Fibroblast of skin of right quadriceps (primary cell): ENCODE results near the gene TTC9B.
"Not testable (repeated sequence)": the region's sequence is repeated elsewhere in the genome, so short reads cannot be mapped to it uniquely, and the experiment has no call there.

ENCODE experiments used
- DNase-seq: peaks from one replicate; pipeline ENCODE4 v3.0.0-alpha.2; 2013

The TTC9B gene

DNA sequence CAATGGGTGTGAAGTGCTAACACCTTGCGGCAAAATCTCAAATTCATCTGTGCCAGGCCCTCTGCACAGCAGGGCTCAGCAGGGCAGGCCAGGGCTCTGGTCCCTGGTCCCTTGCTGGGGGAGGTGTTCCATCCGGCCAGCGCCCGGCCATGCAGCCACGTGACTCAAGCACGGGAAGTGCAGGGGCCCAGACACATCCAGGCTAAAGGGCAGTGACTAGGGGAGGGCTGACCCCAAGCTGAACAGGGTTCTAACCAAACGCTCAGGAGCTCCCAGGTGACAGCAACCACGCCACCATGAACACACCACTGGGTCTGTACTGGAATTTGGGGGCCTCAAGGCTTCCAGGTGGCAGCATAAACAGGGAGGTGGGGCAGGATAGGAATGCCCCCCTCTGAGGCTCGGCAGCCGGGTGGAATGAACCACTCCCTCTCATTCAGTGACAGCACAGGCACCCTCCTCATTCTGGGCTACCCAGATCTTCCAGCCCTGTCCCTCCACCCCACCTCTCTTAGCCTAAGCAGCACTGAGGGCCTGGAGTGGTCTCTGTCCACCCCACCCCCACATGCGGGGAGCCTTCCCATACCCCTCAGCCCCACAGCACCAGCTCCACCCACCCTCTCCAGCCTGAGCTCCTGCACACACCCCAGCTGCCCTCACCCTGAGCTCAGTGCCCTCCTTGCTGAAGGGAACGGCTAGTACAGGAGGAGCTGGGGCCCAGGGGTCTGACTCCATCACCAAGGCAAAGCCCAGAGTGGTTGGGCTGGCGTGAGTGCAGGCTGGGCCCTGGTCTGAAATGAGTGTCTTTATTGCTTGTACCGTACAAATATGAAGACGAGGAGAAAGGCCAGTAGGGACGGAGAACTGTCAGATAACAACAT is 13.6 kb upstream of the TTC9B start:
- DNase-seq = no peak

DNA sequence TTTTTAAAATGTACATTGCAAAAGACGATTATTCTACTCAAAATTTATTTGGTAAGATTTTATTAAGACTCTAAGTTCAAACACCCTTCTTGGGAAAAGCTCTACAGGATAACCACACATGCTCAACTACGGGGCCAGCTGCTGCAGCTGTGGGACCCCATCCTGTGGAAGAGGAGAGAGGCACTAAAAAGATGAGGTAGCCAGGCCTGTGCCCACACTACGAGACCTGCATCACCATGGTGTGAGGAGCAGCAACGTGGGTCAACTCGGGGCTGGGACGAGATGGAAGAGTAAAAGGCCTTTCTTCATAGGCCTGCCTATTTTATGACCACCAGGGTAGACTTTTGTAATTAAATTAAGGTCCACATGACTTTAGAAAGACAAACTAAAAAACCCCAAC is 12.9 kb upstream of the TTC9B start:
- no peak for DNase-seq

DNA sequence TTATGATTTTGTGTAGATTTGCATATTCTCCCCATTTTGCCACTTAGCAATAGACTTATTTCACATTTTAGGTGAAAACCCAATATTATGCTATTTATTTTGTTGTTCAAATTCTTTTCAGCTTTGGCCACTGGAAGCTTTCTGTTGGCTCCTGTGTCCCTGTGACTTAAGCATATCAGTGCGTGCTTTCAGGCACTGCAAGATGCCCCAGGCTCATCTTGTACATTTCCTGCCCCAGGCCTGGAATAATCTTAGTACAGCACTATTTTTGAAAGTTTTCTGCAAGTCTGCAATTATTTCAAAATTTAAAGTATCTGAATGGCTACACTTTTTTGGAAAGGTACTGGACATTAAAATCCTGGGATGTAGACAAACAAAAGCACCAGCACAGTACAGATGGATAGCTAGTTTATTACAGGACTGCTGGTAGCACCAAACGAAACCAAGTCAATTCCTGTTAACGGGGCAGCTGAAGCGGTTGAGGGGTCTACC is 11.8 kb upstream of the TTC9B start:
- no peak for DNase-seq

DNA sequence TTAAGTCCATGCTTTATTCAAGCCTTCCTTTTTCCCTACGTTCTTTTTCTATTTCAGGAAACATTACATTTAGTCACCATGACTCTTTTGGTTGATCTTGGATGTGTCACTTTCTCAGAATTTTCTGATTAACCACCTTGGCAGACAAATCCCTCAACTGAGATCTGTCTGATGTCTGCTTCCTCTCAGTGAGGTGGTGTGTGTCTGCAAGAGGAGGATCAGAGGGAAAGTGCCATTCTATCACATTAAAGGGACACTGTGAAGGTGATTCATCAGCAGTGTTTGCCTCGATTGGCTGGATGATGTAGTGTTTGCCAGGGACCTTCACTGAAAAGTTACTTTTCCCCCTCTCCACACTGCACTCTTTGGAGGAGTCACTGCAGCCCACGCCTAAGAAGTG is 11.3 kb upstream of the TTC9B start:
- peak; percentile 39 for DNase-seq

DNA sequence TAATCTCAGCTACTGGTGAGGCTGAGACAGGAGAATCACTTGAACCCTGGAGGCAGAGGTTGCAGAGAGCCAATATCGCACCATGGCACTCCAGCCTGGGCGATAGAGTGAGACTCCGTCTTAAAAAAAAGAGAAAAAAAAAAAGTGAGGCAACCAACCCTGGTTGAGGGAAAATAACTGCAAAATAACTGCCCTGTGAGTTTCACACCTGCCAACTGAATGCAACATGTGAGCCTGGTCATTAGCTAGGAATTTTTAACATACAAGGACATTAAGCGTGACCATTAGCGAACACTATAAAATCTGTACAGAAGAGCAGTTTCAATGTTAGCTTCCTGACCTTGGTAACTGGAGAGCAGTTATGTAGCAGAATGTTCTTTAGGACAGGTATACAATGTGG is 10.7 kb upstream of the TTC9B start:
- no peak for DNase-seq

DNA sequence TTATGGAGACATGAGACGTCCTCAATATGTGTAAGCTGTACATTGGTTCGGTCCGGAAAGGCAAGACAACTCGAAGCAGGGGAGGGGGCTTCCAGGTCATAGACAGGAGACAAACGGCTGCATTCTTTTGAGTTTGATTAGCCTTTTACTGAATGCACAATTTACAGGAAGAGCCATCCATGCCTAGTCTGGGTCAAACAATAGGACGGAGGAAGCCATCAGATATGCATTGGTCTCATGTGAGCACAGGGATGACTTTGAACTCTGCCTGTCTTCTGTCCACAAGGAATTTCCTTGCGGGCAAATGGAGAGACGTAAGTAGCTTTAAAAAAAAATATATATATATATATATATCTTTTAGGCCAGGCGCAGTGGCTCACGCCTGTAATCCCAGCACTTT is 10.2 kb upstream of the TTC9B start:
- DNase-seq = no peak

DNA sequence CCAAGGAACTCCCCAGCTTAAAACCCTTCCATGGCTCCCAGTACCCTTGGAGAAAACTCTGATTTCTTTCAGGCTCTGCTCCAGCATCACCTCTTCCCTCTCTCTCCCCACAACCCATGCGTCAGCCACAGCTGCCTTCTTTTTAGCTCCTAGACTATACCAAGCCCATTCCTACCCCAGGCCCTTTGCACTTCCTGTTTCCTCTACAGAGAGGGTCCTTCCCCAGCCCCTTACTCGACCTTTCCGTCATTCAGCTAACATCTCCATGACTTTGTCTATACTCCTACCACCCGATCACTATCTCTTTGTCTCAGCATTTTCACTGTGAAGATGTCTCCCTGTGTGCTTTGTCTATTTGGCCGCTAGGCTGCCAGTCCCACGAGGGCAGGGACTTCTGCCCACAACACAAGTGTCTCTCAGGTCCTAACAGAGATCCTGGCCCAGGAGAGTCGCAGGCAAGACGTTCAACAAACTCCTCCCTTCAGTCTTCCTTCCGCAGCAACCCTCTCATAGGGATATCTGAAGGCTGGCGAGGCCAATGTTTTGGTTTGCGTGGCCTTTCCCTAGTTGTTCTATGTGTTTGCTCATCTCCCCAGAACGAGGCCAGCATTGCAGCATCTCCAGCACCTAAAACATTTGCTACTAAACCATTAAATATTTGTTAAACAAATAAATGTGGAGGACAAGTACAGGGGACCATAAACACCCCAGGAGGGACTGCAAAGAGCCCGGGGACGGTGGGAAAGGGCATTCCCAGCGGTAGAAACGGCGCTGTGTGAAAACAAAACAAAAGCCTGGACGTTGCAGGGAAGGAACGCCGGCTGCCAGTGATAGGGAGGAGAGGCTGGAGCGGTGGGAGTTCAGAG is 7.5 kb upstream of the TTC9B start:
- no peak for DNase-seq

DNA sequence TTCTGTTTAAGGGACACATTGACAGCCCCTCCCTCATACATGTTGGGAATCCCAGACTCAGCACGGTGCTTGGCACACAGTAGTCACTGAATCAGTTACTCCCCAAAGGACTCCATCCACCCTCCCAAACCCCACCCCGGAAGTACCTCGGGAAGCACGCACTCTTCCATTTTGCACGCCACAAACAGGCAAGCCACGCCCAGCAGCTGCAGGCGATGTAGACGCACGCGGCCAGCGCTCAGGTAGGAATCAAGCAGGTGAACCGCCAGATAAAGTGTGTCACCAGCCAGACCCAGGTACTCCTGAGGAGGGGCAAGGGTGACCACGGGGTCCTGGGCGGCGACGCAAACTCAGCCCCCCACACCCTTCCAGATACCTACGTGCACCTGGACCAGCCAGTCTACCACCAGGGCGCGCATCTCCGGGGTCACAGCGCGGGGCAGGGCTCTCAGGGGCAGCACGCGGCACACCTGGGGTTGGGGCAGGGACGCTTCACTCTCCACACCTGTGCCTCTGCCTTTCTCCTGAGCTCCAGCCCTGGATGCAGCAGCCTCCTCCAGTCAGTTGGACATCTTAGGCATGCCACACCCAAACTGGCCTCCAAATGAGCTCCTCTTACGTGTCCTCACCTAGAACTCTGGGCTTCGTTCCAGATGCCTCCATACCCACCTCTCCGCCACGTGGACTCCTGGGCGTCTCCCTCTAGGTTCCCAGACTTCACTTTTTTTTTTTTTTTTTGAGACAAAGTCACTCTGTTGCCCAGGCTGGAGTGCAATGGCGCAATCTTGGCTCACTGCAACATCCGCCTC is 6.4 kb upstream of the TTC9B start:
- DNase-seq = no peak

DNA sequence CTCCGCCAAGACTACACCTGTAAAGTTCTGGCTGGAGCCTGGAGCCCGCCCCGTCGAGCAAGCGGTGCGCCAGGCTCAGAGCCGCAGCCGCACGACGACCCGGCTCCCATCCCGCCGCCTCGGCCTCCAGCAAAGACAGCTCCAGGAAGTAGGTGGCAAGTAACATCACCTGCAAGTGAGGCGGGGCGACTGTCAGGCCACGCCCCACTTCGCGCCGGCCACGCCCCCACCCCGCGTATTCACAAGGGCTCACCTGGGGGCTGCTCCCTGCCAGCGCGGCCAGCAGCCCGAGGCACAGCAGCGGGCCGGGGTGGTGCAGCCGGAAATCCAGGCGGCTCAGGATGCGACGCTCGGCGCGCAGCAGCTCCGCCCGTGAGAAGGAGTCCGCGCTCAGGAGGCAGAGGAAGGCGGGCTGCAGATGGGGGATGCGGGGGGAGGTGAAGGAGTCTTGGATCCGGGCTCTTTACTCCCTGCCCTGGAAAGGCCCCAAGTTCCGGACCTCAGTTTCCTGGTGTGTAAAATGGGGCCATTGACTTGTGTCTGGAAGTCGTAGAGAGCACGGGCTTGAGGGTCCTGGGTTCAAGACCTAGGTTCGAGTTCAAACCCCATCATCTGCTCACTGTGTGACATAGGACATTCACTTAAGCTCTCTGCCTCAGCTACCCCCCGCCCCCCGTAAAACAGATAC is 5.1 kb upstream of the TTC9B start:
- no peak for DNase-seq

DNA sequence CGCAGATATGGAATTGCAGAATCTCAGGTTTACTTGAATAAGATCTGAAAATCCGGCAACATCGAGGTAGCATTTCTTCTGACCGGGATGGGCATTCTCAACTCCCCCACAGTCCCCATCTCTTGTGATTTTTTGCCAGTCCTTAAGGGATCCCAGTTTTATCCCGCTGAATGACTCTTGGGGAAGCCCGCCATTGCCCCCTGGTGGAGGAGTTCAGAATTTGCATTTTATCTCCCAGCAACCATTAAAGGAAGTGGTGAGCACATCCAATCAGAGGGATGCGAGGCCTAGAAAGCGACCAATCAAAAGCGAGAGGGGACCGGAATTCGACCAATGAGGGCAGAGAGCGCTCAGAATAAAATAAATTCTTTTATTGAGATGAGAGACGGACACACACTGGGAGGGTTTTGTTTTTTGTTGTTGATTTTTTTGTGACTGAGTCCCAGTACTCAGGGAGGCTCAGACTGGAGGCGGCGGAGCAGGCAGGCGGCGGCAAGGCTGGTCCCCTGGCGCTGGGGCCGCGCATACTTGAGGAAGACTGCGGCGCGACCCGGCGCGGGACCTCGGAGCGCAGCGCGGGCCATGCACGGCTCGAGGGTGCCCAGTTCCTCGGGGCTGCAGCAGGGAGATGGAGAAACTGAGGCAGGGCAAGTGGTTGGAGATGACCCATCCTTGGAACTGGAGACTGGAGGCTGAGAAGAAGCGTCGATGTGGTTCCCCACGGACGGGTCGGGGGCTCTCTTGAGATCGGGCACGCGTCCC is 3.9 kb upstream of the TTC9B start:
- peak; percentile 86 for DNase-seq

DNA sequence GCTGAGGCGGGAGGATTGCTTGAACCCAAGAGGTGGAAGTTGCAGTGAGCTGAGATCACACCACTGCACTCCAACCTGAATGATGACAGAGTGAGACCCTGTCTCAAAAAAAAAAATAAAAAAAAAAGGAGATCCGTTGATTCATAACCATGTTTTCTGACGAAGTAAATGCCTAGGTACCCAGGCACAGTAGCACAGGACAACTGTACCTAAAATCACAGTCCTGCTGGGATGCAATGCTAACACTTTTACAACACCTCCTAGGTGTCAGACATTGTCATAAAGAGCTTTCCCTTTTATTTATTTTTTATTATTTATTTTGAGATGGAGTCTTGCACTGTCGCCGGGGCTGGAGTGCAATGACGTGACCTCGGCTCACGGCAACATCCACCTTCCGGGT is 2.5 kb upstream of the TTC9B start:
- DNase-seq = no peak

DNA sequence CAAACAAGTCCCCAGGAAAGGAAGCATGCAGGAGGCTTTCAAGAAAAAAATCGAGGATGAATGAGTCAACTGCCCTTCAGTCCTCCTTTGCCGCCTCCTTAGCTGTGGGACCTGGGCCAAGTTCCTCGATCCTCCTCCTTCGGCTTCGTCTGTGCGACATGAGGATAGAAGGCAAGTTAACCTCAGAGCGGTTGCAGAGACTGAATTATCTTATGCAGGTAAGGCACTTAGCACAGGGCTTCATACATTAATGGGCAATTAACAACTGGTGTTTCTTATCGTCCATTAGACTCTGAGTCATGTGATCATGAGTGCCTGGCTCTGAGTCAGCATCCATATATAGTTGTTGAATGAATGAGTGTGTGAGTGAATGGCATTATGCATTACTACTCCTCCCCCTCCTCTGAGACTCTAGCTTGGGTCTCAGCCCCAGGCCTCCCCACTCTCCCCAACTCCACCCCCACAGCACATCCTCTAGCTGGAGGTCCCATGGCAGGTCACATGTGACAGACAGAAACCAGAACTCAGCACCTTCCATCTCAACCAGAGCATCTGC is 1.6 kb upstream of the TTC9B start:
- DNase-seq = peak; percentile 63

DNA sequence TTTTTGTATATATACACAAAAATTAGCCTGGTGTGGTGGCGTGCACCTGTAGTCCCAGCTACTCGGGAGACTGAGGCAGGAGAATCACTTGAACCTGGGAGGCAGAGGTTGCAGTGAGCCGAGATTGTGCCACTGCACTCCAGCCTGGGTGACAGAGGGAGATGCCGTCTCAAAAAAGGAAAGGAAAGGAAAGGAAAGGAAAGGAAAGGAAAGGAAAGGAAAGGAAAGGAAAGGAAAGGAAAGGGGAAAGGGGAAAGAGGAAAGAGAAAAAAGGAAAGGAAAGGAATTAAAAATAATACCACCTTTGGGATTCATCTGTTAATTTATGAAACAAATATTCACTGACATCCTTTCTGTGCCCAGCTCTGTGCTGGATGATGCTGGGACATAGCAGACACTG is 845 bp upstream of the TTC9B start:
- DNase-seq = not testable (repeated sequence)

DNA sequence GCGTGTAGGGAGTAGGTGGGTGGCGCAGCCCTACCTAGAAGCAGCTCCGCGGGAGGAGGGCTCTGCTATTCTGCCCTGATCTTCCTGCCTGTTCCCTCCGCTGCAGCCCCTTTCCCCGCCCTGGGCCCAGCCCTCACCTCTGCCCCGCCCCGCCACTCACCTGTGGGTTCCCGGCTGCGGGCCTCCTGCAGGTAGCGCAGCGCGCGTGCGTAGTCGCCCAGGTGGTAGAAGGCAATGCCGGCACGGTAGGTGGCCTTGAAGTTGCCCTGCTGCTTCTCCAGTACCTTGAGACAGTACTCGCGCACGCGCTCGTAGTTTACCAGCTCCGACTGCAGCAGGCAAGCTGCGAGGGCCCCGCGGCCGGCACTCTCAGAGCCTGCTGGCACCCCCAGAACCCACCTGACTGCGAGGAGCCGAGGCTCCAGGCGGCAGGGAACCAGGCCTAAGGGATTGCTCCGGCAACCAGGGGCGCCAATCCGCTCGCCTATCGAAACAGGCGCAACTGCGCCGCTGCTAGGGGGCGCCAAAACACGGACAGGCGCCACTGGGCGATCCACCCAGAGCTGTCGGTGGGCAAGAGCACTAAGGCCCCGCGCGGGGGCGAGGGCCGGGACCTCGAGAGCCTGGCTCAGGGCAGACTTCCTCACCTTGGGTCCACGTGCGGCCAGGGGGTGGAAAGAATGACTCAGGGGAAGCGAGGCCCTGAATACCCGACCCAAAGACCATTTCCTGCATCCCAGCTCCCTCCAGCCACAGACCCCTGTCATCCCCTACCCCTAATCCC is 965 bp downstream of the TTC9B start:
- DNase-seq = no peak

DNA sequence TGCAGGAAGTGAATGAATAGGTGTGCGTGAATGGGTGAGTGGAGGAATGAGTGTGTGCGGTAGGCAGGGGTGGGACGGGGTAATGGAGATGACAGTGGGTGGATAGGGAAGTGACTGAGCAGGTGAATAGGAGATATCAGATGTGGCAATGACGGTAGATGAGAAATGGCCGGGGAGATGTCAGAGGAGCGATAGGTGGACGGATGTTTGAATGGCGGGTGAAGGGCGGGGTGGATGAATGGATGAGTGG is 1.5 kb downstream of the TTC9B start:
- DNase-seq = no peak

DNA sequence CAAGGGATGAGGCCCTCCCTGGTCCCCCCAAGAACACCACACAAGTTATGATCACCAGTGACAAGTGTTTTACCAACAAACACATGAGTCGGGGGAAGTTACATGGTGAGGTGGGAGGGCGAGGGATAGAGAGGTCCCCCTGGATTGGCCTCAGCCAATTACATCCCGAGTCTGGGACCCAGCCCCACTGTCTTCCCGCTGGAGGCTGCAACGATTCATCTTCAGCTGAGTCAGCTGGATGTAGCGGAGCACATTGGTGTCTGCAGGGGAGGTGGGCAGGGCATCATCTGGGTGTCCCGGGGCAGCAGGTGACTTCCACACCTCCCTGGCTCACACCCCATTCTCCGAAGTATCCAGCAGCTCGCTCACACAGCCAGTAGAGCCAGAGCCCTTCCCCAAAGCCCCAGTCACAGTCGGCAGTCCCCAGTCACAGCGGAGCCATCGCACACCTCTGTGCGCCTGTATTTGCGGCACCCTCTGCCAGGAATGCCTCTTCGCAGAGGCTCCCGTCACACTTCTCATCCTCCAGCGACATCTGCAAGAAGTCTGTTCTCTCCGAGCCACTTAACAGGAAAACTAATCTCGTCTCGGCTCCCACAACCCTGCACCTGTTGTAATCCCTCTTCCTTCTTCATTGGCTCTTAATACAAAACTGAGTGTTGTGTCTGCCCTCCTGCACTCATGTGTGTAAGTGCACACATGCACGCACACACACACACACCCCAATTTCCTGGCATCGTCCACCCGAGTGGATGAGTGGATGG is 2.0 kb downstream of the TTC9B start:
- DNase-seq = no peak

DNA sequence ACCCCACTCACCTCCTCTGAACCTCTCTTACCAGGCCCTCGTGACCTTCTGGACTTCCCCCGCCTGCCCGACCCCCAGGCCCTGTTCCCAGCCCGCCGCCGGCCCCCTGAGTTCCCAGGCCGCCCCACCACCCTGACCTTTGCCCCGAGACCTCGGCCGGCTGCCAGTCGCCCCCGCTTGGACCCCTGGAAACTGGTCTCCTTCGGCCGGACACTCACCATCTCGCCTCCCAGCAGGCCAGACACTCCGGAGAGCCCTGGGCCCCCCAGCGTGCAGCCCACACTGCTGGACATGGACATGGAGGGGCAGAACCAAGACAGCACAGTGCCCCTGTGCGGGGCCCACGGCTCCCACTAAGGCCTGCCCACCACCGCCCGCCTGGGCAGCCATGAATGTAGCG is 3.2 kb downstream of the TTC9B start:
- no peak for DNase-seq

DNA sequence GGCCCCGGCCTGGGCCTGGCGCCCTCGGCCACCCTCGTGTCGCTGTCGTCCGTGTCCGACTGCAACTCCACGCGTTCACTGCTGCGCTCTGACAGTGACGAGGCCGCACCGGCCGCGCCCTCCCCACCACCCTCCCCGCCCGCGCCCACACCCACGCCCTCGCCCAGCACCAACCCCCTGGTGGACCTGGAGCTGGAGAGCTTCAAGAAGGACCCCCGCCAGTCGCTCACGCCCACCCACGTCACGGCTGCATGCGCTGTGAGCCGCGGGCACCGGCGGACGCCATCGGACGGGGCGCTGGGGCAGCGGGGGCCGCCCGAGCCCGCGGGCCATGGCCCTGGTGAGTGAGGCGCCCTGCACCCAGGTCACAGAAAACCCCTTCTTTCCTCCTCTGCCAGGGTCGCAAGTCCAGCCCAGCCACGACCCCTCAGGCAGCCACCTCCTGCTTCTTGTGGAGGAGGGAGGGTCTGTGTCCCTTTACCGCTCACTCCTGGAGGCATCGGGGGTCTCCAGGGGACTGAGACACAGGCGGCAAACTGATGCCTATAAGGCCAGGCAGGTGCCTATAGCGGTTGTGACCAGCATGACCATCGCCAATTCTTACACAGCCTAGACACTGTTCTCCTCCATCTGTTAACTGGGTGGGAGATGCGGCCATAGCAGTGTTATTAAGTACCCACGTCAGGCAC is 4.2 kb downstream of the TTC9B start:
- DNase-seq = no peak

DNA sequence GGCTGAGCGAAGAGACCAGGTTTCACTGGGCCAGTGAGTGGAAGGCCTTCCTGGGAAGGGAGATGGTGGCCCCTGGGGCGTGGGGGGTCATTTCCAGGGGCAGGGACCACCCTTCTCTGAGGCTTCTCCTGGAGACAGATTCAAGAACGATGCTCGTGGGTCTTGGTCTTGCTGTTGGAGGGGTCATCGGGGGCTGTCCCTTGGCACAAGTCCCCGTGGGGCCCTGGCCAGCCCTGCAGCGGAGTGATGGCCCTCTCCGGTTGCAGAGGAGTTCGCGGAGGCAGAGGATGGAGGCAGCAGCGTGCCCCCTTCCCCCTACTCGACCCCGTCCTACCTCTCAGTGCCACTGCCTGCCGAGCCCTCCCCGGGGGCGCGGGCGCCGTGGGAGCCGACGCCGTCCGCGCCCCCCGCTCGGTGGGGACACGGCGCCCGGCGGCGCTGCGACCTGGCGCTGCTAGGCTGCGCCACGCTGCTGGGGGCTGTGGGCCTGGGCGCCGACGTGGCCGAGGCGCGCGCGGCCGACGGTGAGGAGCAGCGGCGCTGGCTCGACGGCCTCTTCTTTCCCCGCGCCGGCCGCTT is 4.8 kb downstream of the TTC9B start:
- no peak for DNase-seq
